Measurements from ENCODE around the gene ST3GAL6.

Gene ST3GAL6

GRCh38 chr3:98799479-98799878 is 36.3 kb downstream of the ST3GAL6 start:
- TF ChIP-seq SPI1 (IDR thresholded peaks at IDR 0.05; ENCODE audit: borderline replicate concordance, low read depth) (no peak), REST (IDR thresholded peaks at IDR 0.05; ENCODE audit: insufficient replicate concordance, low read depth) (no peak), POLR2AphosphoS5 (IDR thresholded peaks at IDR 0.05; ENCODE audit: low read depth) (no peak), CTCF (IDR thresholded peaks at IDR 0.05; ENCODE audit: insufficient read depth, low read length) (no peak), GABPA (IDR thresholded peaks at IDR 0.05; ENCODE audit: low read depth) (no peak)
- no peak for DNase-seq (ENCODE audit: low read depth in 1 of 2, low spot score in 1 of 2)
- Histone ChIP-seq H3K27me3 (ENCODE audit: insufficient read depth, poor library complexity, severe bottlenecking) (no peaks in the 10 kb centered on the region), H3K27ac (replicated peaks) (no peak overlapping the region), H3K4me3 (replicated peaks; ENCODE audit: insufficient read depth, low read length) (no peak overlapping the region)

- no peak overlapping the region for H3K4me3 ChIP-seq (replicated peaks; ENCODE audit: insufficient read depth, low read length)
- no peak for DNase-seq (ENCODE audit: low read depth in 1 of 2, low spot score in 1 of 2)
- H3K27me3 ChIP-seq (ENCODE audit: insufficient read depth, poor library complexity, severe bottlenecking) = no peaks in the 10 kb centered on the region
- no peak for TF ChIP-seq REST (IDR thresholded peaks at IDR 0.05; ENCODE audit: insufficient replicate concordance, low read depth)
- TF ChIP-seq SPI1 (IDR thresholded peaks at IDR 0.05; ENCODE audit: borderline replicate concordance, low read depth) = no peak
- no peak for TF ChIP-seq GABPA (IDR thresholded peaks at IDR 0.05; ENCODE audit: low read depth)
- TF ChIP-seq POLR2AphosphoS5 (IDR thresholded peaks at IDR 0.05; ENCODE audit: low read depth) = no peak
- TF ChIP-seq CTCF (IDR thresholded peaks at IDR 0.05; ENCODE audit: insufficient read depth, low read length) = no peak
- no peak overlapping the region for H3K27ac ChIP-seq (replicated peaks)
Observed at GRCh38 chr3:98800401-98800800, 37.3 kb downstream of the ST3GAL6 start.

GRCh38 chr3:98801043-98801747 is 38.1 kb downstream of the ST3GAL6 start:
- Histone ChIP-seq H3K27me3 (ENCODE audit: insufficient read depth, poor library complexity, severe bottlenecking) (no peaks in the 10 kb centered on the region), H3K4me3 (replicated peaks; ENCODE audit: insufficient read depth, low read length) (no peak overlapping the region), H3K27ac (replicated peaks) (no peak overlapping the region)
- TF ChIP-seq CTCF (IDR thresholded peaks at IDR 0.05; ENCODE audit: insufficient read depth, low read length) = no peak
- no peak for TF ChIP-seq SPI1 (IDR thresholded peaks at IDR 0.05; ENCODE audit: borderline replicate concordance, low read depth)
- TF ChIP-seq REST (IDR thresholded peaks at IDR 0.05; ENCODE audit: insufficient replicate concordance, low read depth) = no peak
- TF ChIP-seq GABPA (IDR thresholded peaks at IDR 0.05; ENCODE audit: low read depth) = no peak
- no peak for TF ChIP-seq POLR2AphosphoS5 (IDR thresholded peaks at IDR 0.05; ENCODE audit: low read depth)
- no peak for DNase-seq (ENCODE audit: low read depth in 1 of 2, low spot score in 1 of 2)

Data from HL-60 (cell line).